HG03520 (cell line): ENCODE data around the gene PAQR3.
A peak's percentile ranks its signal among the peaks of the same experiment; 100 is the strongest.

Experiments used
- ATAC-seq: cut with Tn5 transposase; IDR thresholded peaks from one replicate; pipeline ENCODE4 v1.9.1; 2021; ENCODE audit warnings: mild to moderate bottlenecking, moderate library complexity; ENCODE audit not compliant: unreplicated experiment

PAQR3 gene, protein sequence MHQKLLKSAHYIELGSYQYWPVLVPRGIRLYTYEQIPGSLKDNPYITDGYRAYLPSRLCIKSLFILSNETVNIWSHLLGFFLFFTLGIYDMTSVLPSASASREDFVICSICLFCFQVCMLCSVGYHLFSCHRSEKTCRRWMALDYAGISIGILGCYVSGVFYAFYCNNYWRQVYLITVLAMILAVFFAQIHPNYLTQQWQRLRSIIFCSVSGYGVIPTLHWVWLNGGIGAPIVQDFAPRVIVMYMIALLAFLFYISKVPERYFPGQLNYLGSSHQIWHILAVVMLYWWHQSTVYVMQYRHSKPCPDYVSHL

DNA sequence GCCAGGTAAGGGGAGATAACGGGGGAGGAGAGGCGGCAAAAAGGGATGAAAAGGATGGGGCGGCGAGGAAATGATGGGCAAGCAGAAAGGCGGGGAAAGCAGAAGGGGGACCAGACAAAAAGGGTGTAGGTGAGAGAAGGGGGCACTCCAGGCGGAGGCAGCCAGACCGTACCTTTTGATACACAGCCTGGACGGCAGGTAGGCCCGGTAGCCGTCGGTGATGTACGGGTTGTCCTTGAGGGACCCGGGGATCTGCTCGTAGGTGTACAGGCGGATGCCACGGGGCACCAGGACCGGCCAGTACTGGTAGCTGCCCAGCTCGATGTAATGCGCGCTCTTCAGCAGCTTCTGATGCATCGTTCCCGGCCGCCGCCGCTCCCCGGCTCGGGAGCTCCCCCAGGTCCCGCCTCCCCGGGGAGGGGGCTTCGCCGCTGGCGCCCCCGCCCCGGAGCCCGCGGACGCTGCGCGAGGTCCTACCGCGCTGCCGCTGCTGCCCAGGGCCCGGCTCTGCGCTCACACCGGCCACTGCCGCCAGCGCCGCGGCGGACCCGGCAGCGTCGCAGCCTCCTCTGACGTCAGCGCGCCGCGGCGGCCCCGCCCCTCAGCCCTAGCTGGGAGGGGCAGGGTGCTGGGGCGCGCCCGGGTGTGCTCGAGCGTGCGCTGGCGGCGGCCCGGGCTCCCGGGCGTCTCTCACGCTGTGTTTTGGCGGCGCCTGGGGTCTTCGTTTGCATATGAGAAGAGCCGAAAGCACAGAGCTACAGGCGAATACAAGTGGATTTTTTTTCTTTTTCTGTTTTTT, at the start of gene PAQR3:
PAQR3 (minus strand) TSS at position 571 of the 799 bp plus-strand sequence; CDS start at position 357, 214 bp downstream.
- ATAC-seq = peak; percentile 97

DNA sequence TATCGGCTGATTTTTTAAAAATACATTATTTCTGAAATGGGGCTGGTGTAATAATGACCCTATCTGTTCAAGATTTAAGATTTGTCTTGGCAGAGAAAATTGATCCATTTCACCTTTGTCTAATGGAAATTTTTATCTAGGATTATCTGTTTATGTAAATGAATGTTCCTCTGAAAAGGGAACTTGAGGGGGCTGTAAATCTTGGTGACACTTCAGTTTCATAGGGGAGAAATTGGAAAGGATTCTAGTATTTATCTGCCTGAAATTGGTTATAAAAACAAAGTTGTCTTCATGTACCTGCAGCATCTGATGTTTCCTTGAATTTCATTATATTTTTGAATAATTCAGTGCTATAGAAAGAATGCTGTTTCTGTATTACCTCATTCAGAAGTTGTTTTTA, 48.4 kb upstream of the PAQR3 start:
- no peak for ATAC-seq

DNA sequence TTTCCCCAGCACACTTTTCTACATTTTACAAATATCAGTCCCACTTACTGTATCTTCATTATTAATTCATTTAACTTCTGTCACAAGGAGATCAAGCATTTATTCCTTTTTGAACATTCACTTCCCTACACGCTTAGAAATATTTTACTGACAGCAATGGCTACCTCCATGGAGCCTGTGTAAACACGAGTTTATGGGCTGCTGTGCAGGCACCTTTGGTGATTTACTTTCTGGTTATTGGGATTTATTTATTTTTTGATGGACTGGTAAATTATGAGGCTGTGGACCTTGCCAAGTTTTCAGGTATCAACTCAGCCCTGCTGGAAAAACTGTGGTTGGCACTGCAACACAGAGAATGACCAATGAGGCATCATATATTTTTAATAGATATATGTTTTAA, 45.4 kb upstream of the PAQR3 start:
- no peak for ATAC-seq

DNA sequence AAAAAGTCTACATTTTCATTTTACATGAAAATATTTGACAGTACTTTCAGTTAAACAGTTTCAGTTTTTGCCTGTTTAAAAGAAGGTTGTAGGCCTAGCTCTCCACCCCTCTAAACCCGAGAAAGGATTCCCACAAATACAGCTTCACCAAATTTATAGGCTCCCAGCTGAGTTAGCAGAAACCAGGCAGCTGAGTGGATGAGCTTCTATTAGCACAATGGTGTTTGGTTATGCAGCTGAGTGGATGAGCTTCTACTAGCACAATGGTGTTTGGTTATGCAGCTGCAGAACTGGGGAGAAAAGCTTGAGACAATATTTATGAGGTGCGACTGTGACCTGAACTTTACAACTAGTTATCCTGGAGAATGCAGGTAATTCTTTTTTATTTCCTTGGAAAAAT, 36.6 kb upstream of the PAQR3 start:
- ATAC-seq = no peak

DNA sequence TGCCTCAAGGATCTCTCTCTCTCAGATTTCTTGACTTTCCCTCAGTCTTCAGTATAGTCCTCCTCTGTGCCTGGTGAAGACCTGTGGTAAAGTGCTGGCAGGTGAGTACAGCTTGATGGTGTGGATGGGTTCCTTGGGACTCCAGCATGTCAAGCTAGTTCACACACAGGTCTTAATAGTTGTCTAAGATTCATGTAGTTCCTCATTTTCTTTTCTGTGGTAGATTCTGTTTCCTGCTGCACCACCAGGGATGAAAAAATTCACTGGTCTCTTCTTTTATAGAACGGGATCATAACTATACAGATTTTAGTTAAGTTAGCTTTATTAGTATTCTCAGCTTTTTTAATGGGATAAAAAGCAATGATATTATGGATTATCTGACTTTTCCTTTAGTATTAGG, 32.5 kb upstream of the PAQR3 start:
- no peak for ATAC-seq

DNA sequence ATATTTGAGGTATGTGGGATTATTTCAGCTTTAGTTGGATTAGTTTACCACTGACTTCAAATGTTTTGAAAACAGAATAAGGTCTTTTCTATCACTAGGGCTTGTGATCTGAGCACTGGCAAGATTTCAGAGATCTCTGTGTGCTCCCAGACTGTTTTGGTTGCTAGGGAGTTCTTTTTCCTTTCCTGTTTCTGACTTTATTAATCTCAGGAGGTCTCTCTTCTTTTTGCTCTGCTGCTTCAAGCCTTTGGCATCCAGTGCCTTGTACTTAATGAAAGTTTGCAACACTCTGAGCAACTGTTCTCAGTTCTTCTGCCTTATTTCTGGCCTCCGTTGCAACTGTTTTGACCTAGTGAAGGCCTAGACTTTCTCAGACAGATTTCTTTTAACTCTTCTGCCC, 32.1 kb upstream of the PAQR3 start:
- ATAC-seq = no peak

DNA sequence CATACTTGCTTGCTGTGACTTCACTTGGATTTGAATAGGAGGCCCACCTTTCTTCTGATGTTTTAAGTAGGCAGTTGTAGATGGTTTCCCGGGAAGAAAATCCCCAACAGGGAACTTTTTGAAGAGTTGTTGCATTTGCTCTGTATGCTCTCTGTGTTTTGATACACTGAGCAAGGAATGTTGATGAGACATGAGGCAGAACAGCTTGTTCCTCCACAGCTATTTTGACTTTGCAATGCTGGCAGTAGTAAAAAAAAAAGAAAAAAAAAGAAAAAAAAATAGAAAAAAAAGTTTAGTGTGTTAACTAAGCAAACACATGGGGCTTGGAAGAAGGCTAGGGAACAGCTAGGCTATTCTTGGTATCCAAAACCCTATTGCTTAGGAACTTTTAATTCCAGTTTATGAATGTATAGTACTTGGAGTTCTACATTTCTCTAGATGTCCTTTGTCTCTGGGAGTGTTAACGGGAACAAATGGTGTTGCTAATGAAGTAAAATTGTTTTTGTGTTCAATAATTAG, 23.4 kb upstream of the PAQR3 start:
- ATAC-seq = no peak

DNA sequence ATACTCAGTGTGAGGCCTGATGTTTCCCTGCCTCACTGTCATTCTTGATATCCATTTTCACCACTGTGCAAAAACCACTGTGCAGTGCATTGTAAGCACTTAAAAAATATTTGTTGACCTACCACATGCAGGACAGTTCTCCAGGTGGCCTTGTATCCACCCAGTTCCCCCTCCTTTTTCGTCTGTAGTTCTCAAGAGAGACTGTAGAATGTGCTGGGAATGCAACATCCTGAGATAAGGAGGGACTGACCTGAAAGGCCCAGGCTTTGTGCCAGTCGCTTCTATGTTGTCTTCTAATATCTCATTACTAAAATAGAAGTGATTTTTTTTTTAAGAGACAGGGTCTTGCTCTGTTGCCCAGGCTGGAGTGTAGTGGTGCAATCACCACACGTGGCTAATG, 21.7 kb upstream of the PAQR3 start:
- ATAC-seq = no peak

DNA sequence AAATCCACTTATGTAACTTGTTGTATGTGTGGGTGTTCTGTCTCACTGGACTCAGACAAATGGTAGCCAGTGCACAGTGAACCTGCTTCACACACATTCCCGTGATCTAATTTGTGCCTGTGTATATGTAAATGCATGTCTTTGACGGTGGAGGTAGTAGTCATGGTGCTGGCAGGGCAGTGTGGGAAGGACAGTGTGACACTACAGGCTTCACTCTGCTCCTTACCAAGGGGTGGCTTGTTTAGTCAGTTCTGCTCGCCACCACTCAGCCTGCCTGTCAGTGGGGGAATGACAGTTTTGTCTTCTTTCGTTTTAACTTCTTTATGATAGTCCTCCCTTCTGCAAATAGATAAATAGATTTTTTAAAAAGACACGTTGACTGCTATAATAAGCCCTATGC, 17.7 kb upstream of the PAQR3 start:
- no peak for ATAC-seq

DNA sequence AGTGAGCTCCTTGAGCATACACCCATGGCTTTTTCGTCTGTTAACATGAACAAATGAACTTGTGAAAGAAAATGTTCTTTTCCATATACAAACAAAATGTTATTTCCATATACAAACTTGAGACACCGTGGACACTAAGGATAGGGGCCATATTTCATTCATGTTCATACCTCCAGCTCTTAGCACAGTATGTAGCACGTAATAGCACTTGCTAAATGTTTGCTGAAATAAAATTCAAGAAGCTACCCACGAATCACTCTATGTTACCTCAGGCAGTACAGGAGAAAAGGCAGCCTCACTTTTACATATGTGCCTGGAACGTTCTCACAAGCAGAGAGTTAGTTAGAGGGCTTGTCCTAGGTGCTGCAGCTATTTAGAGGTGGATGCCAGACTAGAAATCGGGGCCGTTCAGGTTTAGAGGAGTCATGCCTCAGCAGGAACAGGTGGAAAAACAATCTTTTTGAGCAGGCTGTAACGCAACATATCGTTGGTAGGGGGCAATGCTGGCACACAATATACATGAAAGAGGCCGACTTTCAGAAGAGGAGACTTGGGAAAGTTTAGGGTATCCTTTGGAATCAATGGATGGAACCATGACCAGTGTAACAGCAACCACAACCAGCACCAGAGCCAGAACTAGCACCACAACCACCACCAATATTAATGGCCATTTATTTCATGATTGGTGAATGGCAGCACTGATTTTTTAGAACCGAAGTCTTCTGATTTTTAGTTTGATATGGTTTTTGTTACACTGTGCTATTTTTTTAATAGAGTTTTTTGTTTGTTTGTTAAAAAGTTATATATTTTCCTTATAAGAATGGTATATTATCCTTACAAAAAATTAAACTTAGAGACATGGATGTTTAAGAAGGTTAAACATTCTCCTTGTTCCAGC, 14.8 kb upstream of the PAQR3 start:
- ATAC-seq = no peak

DNA sequence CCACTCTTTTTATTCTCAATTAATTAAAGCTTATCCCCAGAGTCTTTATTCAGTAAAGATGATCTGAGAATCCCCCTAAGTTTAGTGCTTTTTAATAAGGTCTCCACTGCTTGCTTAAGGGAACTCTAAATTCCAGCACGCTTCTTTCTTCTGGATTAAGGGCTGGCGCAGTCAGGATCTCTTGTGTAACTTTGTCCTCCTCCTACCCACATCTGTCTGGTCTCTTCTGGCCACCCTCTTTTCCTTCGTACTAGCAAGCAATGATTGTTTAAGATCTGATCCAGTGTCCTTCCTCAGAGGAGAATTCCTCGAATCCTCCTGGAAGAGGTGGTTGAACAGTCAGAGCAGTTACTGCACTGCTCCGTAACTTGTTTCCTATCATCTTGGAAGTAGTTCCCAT, 14.0 kb upstream of the PAQR3 start:
- ATAC-seq = no peak

DNA sequence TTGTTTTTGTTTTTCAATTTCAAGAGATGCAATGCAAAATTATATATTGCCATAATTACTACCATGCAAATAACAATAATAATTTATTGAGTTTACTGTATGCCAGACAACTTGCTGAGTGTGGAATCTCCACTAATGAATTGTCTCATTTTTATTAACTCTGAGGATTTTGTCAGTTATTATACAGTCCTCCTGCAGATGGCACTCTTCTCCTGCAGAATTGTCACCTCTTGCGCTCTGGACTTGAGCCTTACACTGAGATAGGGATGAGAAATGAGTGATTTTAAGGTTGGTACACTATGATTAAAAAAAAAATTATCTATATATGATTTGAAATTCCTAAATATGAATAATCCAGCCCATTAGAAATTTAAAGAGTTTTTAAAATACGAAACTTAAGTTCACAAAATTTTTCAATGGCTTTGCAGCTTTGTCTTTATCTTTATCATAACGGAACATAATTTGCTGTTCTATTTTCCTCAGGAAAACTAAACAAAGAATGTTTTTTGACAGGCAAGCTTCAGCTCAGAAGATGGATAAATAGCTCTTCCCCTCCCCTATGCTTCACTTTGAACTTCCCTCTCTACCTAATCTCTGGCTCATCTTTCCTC, 12.7 kb upstream of the PAQR3 start:
- ATAC-seq = peak; percentile 80

DNA sequence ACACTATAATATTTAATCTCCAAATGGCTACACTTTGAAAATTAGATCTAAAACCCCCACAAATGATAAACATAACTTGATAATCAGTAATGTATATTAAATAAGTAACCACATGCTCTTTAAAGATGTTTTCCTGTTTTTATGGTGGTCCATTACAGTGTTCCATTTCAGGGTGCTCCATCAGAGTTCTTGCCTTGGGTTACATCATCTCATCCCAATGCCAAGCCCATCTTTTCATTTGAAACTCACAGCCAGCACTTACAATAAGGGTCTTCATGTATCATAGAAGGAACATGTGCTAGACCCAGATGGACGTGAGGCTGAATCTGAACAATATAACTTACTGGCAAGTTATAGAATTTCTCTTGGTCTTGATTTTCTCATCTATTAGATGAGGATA, 10.5 kb upstream of the PAQR3 start:
- no peak for ATAC-seq

DNA sequence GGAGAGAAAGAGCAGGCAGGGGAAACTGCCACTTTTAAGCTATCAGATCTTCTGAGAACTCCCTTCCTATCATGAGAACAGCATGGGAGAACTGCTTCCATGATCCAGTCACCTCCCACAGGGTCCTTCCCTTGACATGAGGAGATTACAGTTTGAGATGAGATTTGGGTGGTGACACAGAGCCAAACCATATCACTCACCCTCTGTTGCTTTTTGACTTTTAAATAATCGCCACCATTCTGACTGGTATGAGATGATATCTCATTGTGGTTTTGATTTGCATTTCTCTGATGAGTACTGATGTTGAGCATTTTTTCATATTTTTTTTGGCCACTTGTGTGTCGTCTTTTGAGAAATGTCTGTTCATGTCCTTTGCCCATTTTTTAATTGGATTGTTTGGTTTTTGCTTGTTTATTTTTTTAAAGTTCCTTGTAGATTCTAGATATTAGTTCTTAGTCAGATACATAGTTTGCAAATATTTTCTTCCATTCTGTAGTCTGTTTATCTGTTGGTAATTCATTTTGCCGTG, 6.5 kb upstream of the PAQR3 start:
- ATAC-seq = peak; percentile 42

DNA sequence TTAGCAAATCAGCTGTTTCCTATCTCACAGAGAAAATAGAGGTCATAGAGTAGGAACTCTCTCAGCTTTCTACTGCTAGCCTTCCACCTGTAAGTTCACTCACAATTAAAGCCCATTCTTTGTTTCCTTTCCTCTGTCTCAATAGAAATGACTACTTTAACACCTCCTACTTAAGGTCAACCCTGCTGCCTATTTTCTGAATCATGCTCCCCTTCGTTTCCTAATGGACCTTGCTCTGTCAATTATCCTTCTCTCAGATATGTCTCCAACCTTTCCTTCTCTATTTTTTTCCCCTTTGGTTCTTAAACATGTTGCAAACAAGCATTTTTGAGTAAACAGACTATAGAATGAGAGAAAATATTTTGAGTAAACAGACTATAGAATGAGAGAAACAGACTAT, 5.1 kb upstream of the PAQR3 start:
- no peak for ATAC-seq

DNA sequence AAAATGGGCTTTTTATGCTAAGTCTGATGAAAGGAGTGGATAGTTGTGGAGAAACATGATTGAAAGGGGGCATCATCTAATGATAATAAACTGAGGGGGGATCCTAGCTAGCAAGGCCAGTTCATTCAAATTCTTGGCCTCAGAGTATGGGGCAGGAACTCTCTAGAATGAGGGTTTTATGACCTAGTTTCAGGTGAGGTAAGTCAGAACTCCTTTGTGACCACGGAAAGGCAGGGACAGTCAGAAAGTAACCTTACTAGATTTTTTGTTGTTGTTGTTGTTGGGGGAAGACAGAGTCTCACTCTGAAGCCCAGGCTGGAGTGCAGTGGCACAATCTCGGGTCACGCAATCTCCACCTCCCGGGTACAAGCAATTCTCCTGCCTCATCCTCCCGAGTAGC, 1.5 kb upstream of the PAQR3 start:
- ATAC-seq = no peak

DNA sequence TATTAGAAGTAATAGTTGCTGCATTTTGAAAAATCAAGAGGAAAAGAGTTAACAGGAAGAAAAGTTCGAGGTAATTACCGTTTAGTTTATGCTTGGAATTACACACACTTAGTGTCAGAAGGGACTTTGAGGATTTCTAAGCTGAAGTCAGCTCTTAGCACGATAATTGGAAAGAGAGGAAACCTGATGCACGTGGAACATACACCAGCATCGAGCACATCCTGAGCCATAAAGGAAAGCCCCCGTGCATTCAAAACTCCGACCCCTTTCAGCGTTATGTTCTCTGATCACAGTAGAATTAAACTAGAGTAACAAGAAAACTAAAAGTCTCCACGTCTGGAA, 400 bp upstream of the PAQR3 start:
- ATAC-seq = peak; percentile 11

DNA sequence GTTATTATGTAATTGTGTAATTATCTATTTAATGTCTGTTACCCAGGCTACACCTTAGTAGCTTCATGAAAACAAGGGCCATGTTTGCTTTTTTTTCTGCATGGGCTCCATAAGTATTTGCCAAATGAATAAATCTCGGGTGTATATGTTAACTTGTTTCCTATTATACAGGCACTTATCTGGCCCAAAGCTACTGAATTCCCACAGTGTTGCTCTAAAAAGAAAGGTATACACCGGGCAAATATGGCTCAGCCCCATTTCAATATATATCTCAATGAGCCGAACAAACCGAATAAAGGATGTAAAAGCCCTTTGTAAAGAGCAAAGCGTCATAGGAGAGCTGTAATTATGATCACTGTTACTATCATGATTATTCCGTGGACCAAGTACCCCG, 767 bp downstream of the PAQR3 start:
- no peak for ATAC-seq

DNA sequence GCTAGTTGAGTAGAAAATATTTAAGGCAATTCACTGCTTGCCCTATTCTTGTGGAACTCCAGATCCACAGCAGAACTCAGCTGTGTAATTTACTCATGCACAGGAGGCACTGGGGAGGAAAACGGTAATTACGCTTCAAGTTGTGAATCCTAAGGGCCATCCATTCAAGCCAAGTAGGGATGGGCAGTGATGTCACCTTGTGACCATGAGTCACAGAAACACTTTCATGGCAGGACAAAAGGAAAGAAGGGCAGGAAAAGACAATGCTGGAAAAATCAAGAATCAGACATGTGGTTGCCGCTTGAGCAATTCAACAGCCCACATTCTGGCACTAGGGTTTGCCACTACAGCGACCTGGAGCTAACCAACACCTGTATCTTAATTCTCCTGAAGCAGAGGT, 1.4 kb downstream of the PAQR3 start:
- ATAC-seq = no peak

DNA sequence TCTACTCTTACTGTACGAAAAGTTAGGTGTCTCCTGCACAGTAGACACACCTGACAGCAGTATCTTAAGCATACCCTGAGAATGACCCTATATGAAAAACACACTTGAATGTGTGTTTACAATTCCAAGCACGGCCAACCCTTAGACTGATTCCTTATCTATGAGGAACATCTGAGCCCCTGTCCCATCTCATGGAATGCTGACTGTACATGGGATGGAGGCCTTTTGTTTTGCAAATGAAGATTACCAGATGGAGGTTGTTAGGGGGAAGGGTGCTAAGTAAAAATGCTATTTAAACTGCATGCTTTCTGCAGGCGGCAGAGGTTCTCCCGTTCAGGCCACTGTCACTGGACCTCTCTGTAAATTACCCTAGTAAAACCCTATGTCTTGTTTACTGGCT, 2.2 kb downstream of the PAQR3 start:
- no peak for ATAC-seq
